HG02840 (cell line): ENCODE data around the gene TAOK2.

ENCODE experiments used
- ATAC-seq: cut with Tn5 transposase; IDR thresholded peaks from one replicate; pipeline ENCODE4 v1.9.1; 2021; ENCODE audit warnings: mild to moderate bottlenecking, moderate library complexity, moderate number of reproducible peaks; ENCODE audit not compliant: unreplicated experiment, low FRiP score

The TAOK2 gene

DNA sequence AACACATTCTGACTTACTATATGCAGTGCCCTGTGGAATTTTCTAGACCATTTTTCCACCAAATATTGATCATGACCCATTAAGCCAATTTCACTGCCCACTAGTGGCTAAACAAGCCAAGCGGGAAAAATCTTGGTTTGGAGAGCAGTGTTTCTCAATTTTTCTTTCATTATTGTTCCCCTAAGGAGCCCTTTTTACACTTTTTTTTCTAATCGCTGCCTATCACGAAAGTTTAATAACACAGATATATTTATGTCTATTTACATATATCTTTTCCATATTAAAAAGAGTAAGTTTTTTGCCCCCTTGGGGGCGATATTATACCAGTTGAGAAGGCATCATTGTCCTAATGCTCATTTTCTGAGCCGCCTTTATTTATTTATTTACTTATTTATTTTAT is 68.2 kb downstream of the TAOK2 start:
- ATAC-seq: no peak
